HG02642 (cell line): Measurements from ENCODE around the gene LRRC52.

ENCODE experiments used
- ATAC-seq: cut with Tn5 transposase; IDR thresholded peaks from one replicate; pipeline ENCODE4 v1.9.1; 2021; ENCODE audit warnings: mild to moderate bottlenecking; ENCODE audit not compliant: unreplicated experiment, poor library complexity

The LRRC52 gene

GRCh38 chr1:165536016-165536415 lies 7.8 kb upstream of the LRRC52 start:
- no peak for ATAC-seq

GRCh38 chr1:165537356-165538109 lies 6.3 kb upstream of the LRRC52 start:
- ATAC-seq = no peak

- no peak for ATAC-seq
Observed at GRCh38 chr1:165539306-165539705, 4.5 kb upstream of the LRRC52 start.

- ATAC-seq = no peak
Observed at GRCh38 chr1:165539908-165540307, 3.9 kb upstream of the LRRC52 start.

GRCh38 chr1:165542015-165542631 lies 1.7 kb upstream of the LRRC52 start:
- ATAC-seq = no peak

- ATAC-seq = no peak
Observed at GRCh38 chr1:165542647-165543046, 1.2 kb upstream of the LRRC52 start.

- ATAC-seq = no peak
Observed at GRCh38 chr1:165544996-165545395, 1.2 kb downstream of the LRRC52 start.

DNA sequence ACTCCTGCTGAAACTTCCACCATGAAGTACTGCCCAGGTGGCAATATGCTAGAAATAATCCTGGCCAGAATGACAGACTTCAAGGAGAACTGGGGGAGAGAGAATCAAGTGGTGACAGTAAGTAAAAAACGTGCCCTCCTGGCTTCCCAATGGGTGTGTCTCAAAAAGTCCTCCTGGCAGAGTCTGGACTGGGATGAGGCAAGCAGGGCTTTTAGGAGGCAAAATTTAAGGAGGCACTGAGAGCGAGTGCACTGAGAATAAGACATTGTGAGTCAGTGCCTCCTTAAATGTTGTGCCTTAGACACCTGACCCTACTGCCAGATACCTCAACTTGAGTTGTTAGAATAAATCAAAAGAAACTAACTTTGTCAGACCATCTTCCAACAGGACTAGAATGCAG lies 2.2 kb downstream of the LRRC52 start:
- no peak for ATAC-seq

- ATAC-seq = no peak
Observed at GRCh38 chr1:165549973-165550372, 6.2 kb downstream of the LRRC52 start.

GRCh38 chr1:165551469-165551868 lies 7.7 kb downstream of the LRRC52 start:
- ATAC-seq = no peak

DNA sequence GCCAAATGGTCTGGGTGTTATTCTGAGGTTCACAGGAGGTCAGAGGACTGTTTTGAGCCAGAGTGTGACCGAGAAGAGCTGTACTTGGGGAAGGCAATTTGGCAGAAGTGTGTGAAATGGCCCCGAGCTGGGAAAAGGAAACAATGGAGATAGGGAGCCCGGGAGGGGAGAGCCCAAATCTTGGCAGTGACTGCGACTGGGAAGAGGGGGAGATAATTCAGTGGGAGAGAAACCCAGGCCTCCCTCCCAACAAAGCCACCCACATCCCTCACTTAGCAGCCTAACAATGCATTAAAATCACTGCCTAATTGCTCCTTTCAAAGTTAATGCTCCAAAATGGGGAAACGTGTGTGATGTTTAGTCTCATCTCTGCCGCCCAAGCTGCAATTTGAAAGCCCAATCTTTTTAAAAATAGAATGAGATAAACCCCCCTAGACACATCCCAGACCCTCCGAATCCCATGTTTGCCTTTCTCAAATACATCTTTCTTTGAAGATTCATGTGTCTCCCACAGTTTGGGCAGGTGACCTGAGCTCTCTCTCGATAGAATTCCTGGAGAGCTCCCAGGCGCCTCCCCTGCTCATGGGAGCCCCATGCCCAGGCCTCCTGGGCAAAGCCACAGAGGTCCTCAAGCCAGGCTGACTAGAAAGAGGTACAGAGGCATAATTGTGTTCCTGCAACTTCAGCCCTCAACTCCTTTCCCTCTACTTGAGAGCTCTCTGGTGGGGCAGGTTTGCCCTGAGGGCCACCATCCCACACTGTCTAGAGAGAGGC lies 17.3 kb downstream of the LRRC52 start:
- no peak for ATAC-seq

GRCh38 chr1:165562571-165562970 lies 18.8 kb downstream of the LRRC52 start:
- ATAC-seq = no peak

DNA sequence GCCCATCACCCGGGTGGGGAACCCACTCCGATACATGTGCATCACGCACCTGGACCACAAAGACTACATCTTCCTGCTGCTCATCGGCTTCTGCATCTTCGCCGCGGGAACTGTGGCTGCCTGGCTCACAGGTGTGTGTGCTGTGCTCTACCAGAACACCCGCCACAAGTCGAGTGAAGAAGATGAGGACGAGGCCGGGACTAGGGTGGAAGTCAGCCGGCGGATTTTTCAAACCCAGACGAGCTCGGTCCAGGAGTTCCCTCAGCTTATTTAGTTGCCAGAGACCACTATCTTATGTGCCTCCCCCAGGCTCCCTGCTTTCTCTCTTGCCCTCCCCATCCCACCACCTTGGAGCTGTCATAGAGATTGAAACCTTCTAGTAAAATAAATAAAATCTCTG lies 19.8 kb downstream of the LRRC52 start:
- ATAC-seq = no peak

GRCh38 chr1:165564561-165564960 lies 20.8 kb downstream of the LRRC52 start:
- ATAC-seq = no peak

GRCh38 chr1:165565751-165566490 lies 22.1 kb downstream of the LRRC52 start:
- no peak for ATAC-seq

DNA sequence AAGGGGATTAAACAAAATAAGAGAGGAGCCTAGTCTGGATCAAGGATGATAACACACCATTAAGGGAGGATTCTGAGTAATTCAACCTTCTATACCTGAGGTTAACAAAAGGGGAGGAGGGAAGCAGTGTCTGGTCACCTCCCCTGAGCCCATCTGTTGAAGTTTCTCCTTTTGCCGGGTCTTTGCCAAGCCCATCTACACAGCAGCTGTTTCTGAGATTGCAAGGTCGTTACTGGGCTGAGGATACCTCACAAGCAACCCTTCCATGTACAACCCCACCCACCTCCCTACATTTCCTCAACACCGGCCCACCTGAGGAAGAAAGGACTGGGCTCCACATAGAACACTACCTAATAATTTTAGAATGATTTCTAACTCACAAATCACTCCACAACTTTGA lies 26.3 kb downstream of the LRRC52 start:
- ATAC-seq = no peak

DNA sequence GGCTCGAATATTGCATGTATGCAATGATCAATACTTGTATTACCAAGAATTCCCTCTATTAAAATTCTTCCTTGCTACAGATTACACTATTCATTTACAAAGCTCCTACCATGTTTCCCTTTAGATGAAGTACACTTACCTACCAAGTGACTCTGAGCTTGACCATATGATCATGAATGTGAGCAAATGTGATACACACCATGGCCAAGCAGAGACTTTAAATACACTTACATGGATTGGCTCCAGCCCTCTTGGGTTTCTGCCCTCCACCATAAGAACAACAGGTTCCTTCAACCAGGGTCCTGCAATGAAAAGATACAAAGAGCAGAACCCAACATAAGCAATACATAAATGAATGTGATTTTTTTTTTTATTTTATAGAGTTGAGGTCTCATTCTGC lies 30.0 kb downstream of the LRRC52 start:
- ATAC-seq = no peak

DNA sequence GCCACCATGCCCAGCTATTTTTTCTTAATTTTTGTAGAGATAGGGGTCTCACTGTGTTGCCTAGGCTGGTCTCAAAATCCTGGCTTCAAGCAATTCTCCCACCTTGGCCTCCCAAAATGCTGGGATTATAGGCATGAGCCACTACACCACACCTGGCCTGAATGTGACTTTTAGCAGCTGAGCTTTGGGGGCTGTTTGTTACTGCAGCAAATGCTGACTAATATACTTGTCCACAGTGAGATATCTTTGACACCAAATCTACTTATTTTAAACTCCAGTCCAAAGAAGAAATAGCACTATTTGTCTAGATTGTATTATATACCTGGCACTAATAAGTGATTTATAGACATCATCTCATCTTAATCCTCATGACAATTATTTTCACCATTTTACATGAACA lies 30.5 kb downstream of the LRRC52 start:
- ATAC-seq = no peak

DNA sequence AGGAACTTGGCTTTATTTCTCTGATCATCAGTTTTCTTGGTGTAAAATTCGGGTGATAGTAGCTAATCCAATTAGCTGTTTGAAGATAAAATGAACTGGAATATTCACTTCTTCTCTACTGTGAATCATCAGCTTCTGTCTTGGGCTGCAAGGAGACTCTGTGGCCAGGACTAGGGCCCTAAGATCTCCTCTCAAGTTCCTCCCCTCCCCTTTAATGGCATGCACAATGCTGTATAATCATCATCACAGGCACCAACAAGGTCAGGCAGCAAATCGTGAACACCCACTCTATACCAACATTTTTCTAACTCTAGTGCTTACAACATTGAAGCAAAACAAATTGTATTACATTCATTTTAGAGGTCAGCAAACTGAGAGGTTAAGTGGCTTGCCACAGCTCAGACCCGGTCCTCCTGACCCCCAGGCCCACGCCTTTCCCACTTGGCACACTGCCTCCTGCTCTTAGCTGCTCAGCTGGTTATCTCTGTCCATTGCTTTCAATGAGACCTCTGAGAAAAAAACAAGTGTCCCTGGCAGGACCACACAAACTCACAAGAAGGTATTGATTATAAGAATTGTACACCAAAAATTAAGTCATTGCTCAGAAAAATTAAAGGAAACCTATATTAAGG lies 31.8 kb downstream of the LRRC52 start:
- ATAC-seq = no peak

GRCh38 chr1:165576536-165576935 lies 32.7 kb downstream of the LRRC52 start:
- no peak for ATAC-seq
